HepG2 (cell line): ENCODE data around the gene GOLT1A. TPM values are rescaled to one million over a fixed set of nuclear protein-coding genes. Genes with fewer than 3 reads are reported as not detected.
A peak's percentile ranks its signal among the peaks of the same experiment; 100 is the strongest.

Experiments
- ARNTL ChIP-seq: sonication (generic); formaldehyde crosslinking; IDR thresholded peaks from 2 replicates; pipeline ENCODE4 v1.4.0; 2020; ENCODE audit warnings: mild to moderate bottlenecking, missing genetic modification reagents
- FOXP1 ChIP-seq, 2 experiments: fragments of 450-650 bp in 1 of 2; IDR thresholded peaks; 2 replicates each; pipeline ENCODE4 v1.6.1; 2017 to 2018; ENCODE audit warnings: antibody characterized with exemption in 1 of 2
- GATAD1 ChIP-seq: IDR thresholded peaks from 2 replicates; pipeline ENCODE4 v1.6.1; 2016; ENCODE audit warnings: missing genetic modification reagents, missing compliant biosample characterization
- ISL2 ChIP-seq: sonication (generic); formaldehyde crosslinking; IDR thresholded peaks from 2 replicates; pipeline ENCODE4 v1.5.0; 2020; ENCODE audit warnings: missing genetic modification reagents
- MLX ChIP-seq: IDR thresholded peaks from 2 replicates; pipeline ENCODE4 v1.6.1; 2016
- NFATC3 ChIP-seq: sonication (generic); formaldehyde crosslinking; IDR thresholded peaks from 2 replicates; pipeline ENCODE4 v1.5.1; 2020; ENCODE audit warnings: mild to moderate bottlenecking, missing genetic modification reagents
- SALL1 ChIP-seq: sonication (generic); formaldehyde crosslinking; IDR thresholded peaks from 2 replicates; pipeline ENCODE4 v1.8.0; 2022; ENCODE audit warnings: mild to moderate bottlenecking, missing genetic modification reagents
- SRSF1 ChIP-seq: fragments of 200-400 bp; formaldehyde crosslinking; optimal IDR thresholded peaks from 2 replicates; pipeline ENCODE3; 2017; ENCODE audit warnings: mild to moderate bottlenecking, low read depth, low read length, moderate library complexity
- SRSF9 ChIP-seq: fragments of 200-400 bp; formaldehyde crosslinking; IDR thresholded peaks from 2 replicates; pipeline ENCODE4 v1.6.1; 2018; ENCODE audit warnings: borderline replicate concordance, mild to moderate bottlenecking, low read depth, low read length; ENCODE audit not compliant: insufficient read depth, poor library complexity, severe bottlenecking
- THAP11 ChIP-seq: IDR thresholded peaks from 2 replicates; pipeline ENCODE4 v1.6.1; 2016; ENCODE audit warnings: missing biosample characterization, missing genetic modification reagents
- TRAFD1 ChIP-seq: sonication (generic); formaldehyde crosslinking; IDR thresholded peaks from 2 replicates; pipeline ENCODE4 v1.5.1; 2020; ENCODE audit warnings: missing genetic modification reagents, mild to moderate bottlenecking, borderline replicate concordance
- ZFP41 ChIP-seq: sonication (generic); formaldehyde crosslinking; IDR thresholded peaks from 2 replicates; pipeline ENCODE4 v1.4.0; 2020; ENCODE audit warnings: mild to moderate bottlenecking, missing genetic modification reagents, borderline replicate concordance
- ZFY ChIP-seq: sonication (generic); formaldehyde crosslinking; IDR thresholded peaks from 2 replicates; pipeline ENCODE4 v1.4.0; 2020; ENCODE audit warnings: missing genetic modification reagents
- ZNF142 ChIP-seq: sonication (generic); formaldehyde crosslinking; IDR thresholded peaks from 2 replicates; pipeline ENCODE4 v1.4.0; 2020; ENCODE audit warnings: missing genetic modification reagents
- ZNF207 ChIP-seq: fragments of 450-650 bp; IDR thresholded peaks from 2 replicates; pipeline ENCODE4 v1.6.1; 2016; ENCODE audit warnings: antibody characterized with exemption, borderline replicate concordance
- ZNF317 ChIP-seq: sonication (generic); formaldehyde crosslinking; IDR thresholded peaks from 2 replicates; pipeline ENCODE4 v1.5.0; 2020; ENCODE audit warnings: mild to moderate bottlenecking, missing genetic modification reagents
- ZNF333 ChIP-seq: sonication (generic); formaldehyde crosslinking; IDR thresholded peaks from 2 replicates; pipeline ENCODE4 v1.4.0; 2020; ENCODE audit warnings: mild to moderate bottlenecking, missing genetic modification reagents, borderline replicate concordance
- ZNF446 ChIP-seq: sonication (generic); formaldehyde crosslinking; IDR thresholded peaks from 2 replicates; pipeline ENCODE4 v1.5.0; 2020; ENCODE audit warnings: mild to moderate bottlenecking, missing genetic modification reagents
- ZNF501 ChIP-seq: sonication (generic); formaldehyde crosslinking; IDR thresholded peaks from 2 replicates; pipeline ENCODE4 v1.5.1; 2020; ENCODE audit warnings: mild to moderate bottlenecking, moderate library complexity, missing genetic modification reagents
- ZNF749 ChIP-seq: sonication (generic); formaldehyde crosslinking; IDR thresholded peaks from 2 replicates; pipeline ENCODE4 v1.8.0; 2022; ENCODE audit warnings: mild to moderate bottlenecking, missing genetic modification reagents, moderate library complexity, borderline replicate concordance
- ZNF83 ChIP-seq: sonication (generic); formaldehyde crosslinking; IDR thresholded peaks from 2 replicates; pipeline ENCODE4 v1.4.0; 2020; ENCODE audit warnings: missing genetic modification reagents, mild to moderate bottlenecking, borderline replicate concordance
- ZNF883 ChIP-seq: sonication (generic); formaldehyde crosslinking; IDR thresholded peaks from 2 replicates; pipeline ENCODE4 v1.5.1; 2020; ENCODE audit warnings: mild to moderate bottlenecking, missing genetic modification reagents; ENCODE audit errors: not compliant biosample characterization
- polyA plus RNA-seq, 8 experiments: library from polyadenylated mRNA; depleted of rRNA in 3 of 8; stranded (reverse) in 7 of 8; unstranded in 1 of 8; fragments of >200 nt; fragmentation: Illumina TruSeq in 4 of 8; extraction: Trizol in 4 of 8; gene quantifications; 2 replicates each; pipeline versions ENCODE4 v1.2.1 to v1.2.3, GENCODE V29; 2011 to 2016; ENCODE audit warnings: low read depth in 4 of 8, missing spikeins in 1 of 8, mixed read lengths in 1 of 8; ENCODE audit not compliant: insufficient read depth in 1 of 8
- total RNA-seq, 5 experiments: library from RNA; depleted of rRNA; stranded (reverse); fragments of >200 nt; fragmentation: Illumina TruSeq; extraction: Trizol; gene quantifications; 2 replicates each; pipeline ENCODE4 v1.2.3, GENCODE V29; 2016; ENCODE audit warnings: low read depth in 1 of 5

The GOLT1A gene
- total and polyA plus RNA-seq, 2 of the 13 experiments (the other 11 are each of a cell fraction or from before 2014, with no cell fraction given), result 25.8 to 28.0 TPM

DNA sequence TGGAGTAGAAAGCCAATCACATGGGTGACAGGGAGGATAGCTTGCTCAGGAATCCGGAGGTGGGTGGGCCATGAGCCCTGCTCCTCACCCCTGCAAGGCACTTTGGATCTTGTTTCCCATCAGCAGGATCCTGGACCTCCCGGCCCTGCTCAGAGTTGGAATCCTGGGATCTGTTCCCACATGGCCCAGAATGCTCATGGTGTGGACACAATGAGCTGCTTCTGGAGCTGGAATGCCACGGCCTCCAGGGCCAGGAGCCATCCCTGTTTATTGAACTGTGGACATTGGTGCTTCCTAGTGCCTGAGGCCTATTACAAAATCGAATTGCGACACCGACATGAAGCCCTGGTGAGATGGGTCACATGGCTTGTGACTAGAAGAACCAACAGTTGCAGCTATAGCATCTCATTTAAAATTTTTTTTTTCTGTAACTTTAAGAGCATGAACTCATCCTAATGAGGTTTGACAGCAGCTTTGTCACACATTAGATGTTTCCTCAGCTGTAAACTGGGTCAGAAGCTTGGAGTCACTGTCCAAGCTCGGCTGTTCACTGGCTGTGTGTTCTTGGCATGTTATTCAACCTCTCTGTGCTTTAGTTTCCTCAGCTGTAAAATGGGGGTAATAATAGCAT is 40.4 kb upstream of the GOLT1A start (continued):
- TF ChIP-seq THAP11 (CRISPR knock-in tag), result peak; percentile 69; the same call in 1 of the 2 replicates
- TF ChIP-seq ZNF446 (CRISPR knock-in tag), result peak; percentile 86; the same call in 1 of the 2 replicates
- no peak for TF ChIP-seq ZNF207
- no peak for TF ChIP-seq SRSF1
- peak; percentile 75 for TF ChIP-seq ISL2
- TF ChIP-seq SRSF9, result no peak
- TF ChIP-seq ARNTL, result peak; percentile 96
- no peak for TF ChIP-seq ZNF749
- TF ChIP-seq SALL1, result peak; percentile 97
- TF ChIP-seq ZNF333 (CRISPR knock-in tag), result 0 out of 2 replicates have a peak, but pooled peaks have one; percentile 14
- TF ChIP-seq GATAD1, result peak; percentile 62; the same call in 1 of the 2 replicates
- peak; percentile 69; the same call in 1 of the 2 replicates for TF ChIP-seq ZNF501 (CRISPR knock-in tag)
- TF ChIP-seq FOXP1 (IDR thresholded peaks at IDR 0.05), result 0 out of 2 replicates have a peak, but pooled peaks have one; percentile 27
- TF ChIP-seq FOXP1 (CRISPR knock-in tag; IDR thresholded peaks at IDR 0.05), result peak; percentile 85
- TF ChIP-seq ZNF83 (CRISPR knock-in tag), result 0 out of 2 replicates have a peak, but pooled peaks have one; percentile 59
- peak; percentile 16 for TF ChIP-seq ZNF883 (CRISPR knock-in tag)
- TF ChIP-seq NFATC3 (CRISPR knock-in tag), result no peak
- TF ChIP-seq ZNF317, result peak; percentile 61; the same call in 1 of the 2 replicates
- TF ChIP-seq TRAFD1 (CRISPR knock-in tag), result no peak; the same call in 1 of the 2 replicates
- peak; percentile 87 for TF ChIP-seq MLX (CRISPR knock-in tag)
- TF ChIP-seq ZNF142 (CRISPR knock-in tag), result no peak
- TF ChIP-seq ZFY (CRISPR knock-in tag), result peak; percentile 81
- TF ChIP-seq ZFP41 (CRISPR knock-in tag), result 0 out of 2 replicates have a peak, but pooled peaks have one; percentile 83
